Activated CD4-positive, CD25-positive, alpha-beta regulatory T cell treated with anti-CD3 and anti-CD28 coated beads, Interleukin-2, amount 50 U/mL, for 72 hours (primary cell): ENCODE data around the gene TRIM8.

ENCODE experiments used
- DNase-seq: peaks from one replicate; pipeline ENCODE4 v3.0.0; 2021

Gene TRIM8

GRCh38 chr10:102705531-102705930, 61.3 kb downstream of the TRIM8 start:
- DNase-seq = no peak
